HCEC 1CT (cell line): Measurements from ENCODE around the gene CEP112.

Experiments used
- DNase-seq: peaks from one replicate; pipeline ENCODE4 v3.0.0-alpha.2; 2017

CEP112 gene

GRCh38 chr17:65978871-65979270, 213.1 kb downstream of the CEP112 start:
- DNase-seq, result no peak

GRCh38 chr17:65977041-65977440, 214.9 kb downstream of the CEP112 start:
- no peak for DNase-seq

- DNase-seq, result no peak
Observed at GRCh38 chr17:65975878-65976277, 216.1 kb downstream of the CEP112 start.

GRCh38 chr17:65973237-65973636, 218.7 kb downstream of the CEP112 start:
- DNase-seq, result no peak

GRCh38 chr17:65967372-65967771, 224.6 kb downstream of the CEP112 start:
- no peak for DNase-seq

- DNase-seq, result no peak
Observed at GRCh38 chr17:65966072-65966695, 225.7 kb downstream of the CEP112 start.

- DNase-seq, result no peak
Observed at GRCh38 chr17:65963179-65963578, 228.8 kb downstream of the CEP112 start.

GRCh38 chr17:65959630-65960029, 232.3 kb downstream of the CEP112 start:
- DNase-seq, result no peak

GRCh38 chr17:65956814-65957213, 235.1 kb downstream of the CEP112 start:
- peak; percentile 31 for DNase-seq

- no peak for DNase-seq
Observed at GRCh38 chr17:65954148-65954449, 237.8 kb downstream of the CEP112 start.

- no peak for DNase-seq
Observed at GRCh38 chr17:65953316-65954147, 238.4 kb downstream of the CEP112 start.

- DNase-seq, result no peak
Observed at GRCh38 chr17:65952586-65952985, 239.3 kb downstream of the CEP112 start.

- no peak for DNase-seq
Observed at GRCh38 chr17:65952015-65952414, 239.9 kb downstream of the CEP112 start.

GRCh38 chr17:65947831-65948230, 244.1 kb downstream of the CEP112 start:
- no peak for DNase-seq

- peak; percentile 39 for DNase-seq
Observed at GRCh38 chr17:65942592-65942991, 249.3 kb downstream of the CEP112 start.

- no peak for DNase-seq
Observed at GRCh38 chr17:65941356-65941899, 250.5 kb downstream of the CEP112 start.

- peak; percentile 56 for DNase-seq
Observed at GRCh38 chr17:65936013-65936412, 255.9 kb downstream of the CEP112 start.

- no peak for DNase-seq
Observed at GRCh38 chr17:65933290-65933689, 258.6 kb downstream of the CEP112 start.

GRCh38 chr17:65931246-65932149, 260.4 kb downstream of the CEP112 start:
- no peak for DNase-seq

- no peak for DNase-seq
Observed at GRCh38 chr17:65930140-65930730, 261.7 kb downstream of the CEP112 start.

GRCh38 chr17:65926599-65926998, 265.3 kb downstream of the CEP112 start:
- no peak for DNase-seq

GRCh38 chr17:65925606-65926307, 266.2 kb downstream of the CEP112 start:
- no peak for DNase-seq
